GM11168 (cell line): ENCODE measurements around the gene FUT6.
"Not testable (repeated sequence)": the region's sequence is repeated elsewhere in the genome, so short reads cannot be mapped to it uniquely, and the experiment has no call there.

ENCODE experiments used
- in situ Hi-C: fragments of 300-500 bp; cut with MboI; formaldehyde crosslinking; loops from one replicate; pipeline ENCODE4 v1.12.0; 2022; ENCODE audit warnings: low sequenced_read_pairs; ENCODE audit not compliant: unreplicated experiment

The FUT6 gene

GRCh38 chr19:5863030-5863665, 23.6 kb upstream of the FUT6 start:
- in situ Hi-C loops, result no loop called here

DNA sequence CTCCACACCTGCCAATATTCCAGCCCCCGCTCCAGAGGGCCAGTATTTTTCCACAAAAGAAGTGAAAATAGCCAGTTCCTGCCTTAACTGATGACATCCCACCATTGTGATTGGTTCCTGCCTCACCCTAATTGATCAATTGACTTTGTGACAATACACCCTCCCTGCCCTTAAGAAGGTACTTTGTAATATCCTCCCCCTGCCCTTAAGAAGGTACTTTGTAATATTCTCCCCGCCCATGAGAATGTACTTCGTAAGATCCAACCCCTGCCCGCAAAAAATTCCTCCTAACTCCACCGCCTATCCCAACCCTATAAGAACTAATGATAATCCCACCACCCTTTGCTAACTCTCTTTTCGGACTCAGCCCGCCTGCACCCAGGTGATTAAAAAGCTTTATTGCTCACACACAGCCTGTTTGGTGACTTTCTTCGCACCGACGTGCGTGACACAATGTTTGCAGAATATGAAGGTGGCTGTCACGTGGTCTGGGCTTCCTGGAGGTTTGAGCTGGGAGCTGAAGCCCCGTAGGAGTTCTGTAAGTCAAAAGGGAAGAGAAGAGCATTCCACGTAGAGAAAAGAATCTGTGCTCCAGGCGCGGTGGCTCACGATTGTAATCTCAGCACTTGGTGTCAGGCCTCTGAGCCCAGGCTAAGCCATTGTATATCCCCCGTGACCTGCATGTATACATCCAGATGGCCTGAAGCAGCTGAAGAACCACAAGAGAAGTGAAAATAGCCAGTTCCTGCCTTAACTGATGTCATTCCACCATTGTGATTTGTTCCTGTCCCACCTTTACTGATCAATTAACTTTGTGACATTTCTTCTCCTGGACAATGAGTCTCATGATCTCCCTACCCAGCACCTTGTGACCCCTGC, 17.9 kb upstream of the FUT6 start:
- in situ Hi-C loops, result no loop called here

- in situ Hi-C loops, result not testable (repeated sequence)
Measured at GRCh38 chr19:5855151-5855550, 15.6 kb upstream of the FUT6 start.

DNA sequence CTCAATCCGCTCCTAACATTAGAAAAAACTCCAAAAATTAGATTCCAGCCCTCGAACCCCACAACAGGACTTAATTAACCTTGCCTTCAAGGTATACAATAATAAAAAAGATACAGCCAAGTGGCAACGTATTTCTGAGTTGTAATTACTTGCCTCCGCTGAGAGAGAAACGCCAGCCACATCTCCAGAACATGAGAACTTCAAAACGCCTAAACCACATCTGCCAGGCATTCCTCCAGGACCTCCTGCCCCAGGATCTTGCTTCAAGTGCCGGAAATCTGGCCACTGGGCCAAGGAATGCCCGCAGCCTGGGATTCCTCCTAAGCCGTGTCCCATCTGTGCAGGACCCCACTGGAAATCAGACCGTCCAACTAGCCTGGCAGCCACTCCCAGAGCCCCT, 14.6 kb upstream of the FUT6 start:
- in situ Hi-C loops, result not testable (repeated sequence)

DNA sequence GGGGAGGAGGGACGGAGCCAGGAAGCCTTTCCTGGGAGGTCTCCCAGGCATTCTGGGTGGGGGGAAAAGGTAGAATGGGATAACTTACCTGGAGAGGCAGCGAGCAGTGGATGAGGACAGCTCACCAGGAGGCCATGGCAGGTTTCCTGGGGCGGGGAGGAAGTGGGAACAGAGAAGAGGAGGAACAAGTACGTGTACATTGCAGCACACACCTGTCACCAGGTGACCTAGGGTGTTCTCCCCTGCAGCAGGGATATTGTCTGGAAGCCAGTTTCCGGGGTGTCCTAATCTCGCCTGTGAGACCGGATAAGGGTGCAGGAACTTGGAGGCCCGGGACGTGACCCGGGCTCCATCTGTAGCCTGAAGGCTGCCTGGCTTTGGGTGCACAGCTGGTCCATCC, 11.8 kb upstream of the FUT6 start, which contains the start of gene FUT3:
Gene FUT3, minus strand, starts transcription at position 148 of the 400 bp plus-strand sequence.
- in situ Hi-C loops, result no loop called here

DNA sequence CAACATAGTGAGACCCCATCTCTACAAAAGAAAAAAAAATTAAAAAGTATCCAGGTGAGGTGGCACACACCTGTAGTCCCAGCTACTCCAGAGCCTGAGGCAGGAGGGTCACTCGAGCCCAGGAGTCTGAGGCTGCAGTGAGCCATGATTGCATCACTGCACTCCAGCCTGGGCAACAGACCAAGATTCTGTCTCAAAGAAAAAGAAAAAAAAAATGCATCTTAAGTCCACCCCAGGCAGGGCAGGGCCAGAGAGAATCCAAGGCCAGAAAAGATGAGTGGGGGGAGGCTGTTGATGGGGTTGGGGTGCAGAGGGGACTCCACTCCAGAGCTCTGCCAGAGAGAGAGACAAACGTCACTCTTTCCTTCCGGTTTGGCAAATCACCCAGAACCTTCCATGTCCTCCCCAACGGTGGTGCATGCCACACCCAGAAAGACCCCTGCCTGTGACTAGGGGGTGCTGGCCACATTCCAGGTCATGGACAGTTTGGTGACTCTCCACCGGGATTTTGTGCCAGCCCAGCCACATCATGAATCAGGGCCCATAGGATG, 11.3 kb upstream of the FUT6 start:
- in situ Hi-C loops, result no loop called here

DNA sequence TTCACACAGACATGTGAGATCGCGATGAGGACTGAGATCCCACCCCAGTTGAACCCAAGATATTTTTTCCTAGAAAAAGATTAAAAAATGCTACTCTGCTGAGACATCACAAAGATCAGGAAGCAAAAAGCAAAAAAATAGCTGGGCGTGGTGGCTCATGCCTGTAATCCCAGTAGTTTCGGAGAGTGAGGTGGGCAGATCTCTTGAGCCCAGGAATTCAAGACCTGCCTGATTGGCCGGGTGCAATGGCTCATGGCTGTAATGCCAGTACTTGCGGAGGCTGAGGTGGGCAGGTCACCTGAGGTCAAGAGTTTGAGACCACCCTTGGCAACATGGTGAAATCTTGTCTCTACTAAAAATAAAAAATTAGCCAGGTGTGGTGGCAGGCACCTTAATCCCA, 10.7 kb upstream of the FUT6 start:
- in situ Hi-C loops, result no loop called here

GRCh38 chr19:5848621-5849020, 9.1 kb upstream of the FUT6 start:
- in situ Hi-C loops, result not testable (repeated sequence)

DNA sequence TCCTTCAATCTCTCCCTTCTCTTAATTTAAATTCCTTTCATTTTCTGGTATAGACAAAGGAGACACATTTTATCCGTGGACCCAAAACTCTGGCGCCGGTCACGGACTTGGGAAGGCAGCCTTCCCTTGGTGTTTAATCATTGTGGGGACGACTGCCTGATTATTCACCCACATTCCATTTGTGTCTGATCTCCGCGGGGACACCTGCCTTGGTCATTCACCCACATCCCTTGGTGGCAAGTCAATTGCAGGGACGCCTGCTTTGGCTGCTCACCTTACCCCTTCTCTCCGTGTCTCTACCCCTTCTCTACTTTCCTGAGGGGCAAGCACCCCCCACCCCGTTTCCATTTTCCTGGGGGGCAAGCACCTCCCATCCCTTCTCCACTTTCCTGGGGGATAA, 8.3 kb upstream of the FUT6 start:
- in situ Hi-C loops, result not testable (repeated sequence)

- in situ Hi-C loops, result no loop called here
Measured at GRCh38 chr19:5844456-5845433, 5.2 kb upstream of the FUT6 start.

DNA sequence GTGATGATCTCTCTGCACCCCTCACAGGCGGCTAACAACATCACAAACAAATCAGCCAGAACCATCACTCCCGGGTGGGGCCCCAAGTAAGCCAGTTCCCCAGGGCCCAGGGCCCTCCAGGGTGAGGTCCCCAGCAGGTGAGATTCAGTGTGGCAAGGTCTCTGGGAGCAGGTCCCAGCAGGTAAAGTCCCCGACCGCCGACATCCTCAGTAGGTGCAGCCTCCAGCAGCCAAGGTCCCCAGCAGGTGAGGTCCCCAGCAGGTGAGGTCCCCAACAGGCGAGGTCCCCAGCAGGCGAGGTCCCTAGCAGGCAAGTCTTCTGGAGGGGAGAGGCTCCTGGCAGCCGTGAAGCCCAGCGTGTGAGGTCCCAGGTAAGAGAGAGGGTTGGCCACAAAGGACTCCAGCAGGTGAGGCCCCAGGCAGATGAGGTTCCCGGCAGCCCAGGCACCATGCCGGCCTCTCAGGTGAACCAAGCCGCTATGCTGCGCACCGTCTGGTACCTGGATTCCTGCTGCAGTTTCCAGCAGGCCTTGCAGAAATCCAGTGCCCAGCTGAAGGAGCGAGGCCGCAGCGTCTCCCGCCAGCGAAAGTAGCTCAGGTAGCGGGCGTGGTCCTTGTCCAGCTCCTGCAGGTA, 3.9 kb upstream of the FUT6 start:
- in situ Hi-C loops, result no loop called here

DNA sequence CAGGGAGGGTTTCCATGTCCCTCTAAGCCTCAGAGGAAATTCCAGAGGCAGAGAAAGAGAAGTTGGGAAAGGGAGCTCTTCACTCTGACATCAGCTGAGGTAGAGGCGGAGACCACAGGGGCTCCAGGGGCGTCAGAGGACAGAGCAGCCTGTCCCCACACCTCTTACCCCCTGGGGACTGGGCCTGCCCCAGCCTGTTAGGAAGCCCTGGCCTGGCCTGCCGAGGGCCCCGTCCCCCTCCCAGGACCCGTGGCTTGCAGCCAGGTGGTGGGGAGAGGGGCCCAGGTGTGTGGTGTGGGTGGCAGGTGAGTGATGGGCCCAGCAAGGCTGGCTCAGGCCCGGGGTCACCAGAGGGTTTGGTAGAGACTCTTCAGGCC, 2.2 kb upstream of the FUT6 start:
- in situ Hi-C loops, result not testable (repeated sequence)

GRCh38 chr19:5838353-5839064, 993 bp downstream of the FUT6 start:
- in situ Hi-C loops, result no loop called here

DNA sequence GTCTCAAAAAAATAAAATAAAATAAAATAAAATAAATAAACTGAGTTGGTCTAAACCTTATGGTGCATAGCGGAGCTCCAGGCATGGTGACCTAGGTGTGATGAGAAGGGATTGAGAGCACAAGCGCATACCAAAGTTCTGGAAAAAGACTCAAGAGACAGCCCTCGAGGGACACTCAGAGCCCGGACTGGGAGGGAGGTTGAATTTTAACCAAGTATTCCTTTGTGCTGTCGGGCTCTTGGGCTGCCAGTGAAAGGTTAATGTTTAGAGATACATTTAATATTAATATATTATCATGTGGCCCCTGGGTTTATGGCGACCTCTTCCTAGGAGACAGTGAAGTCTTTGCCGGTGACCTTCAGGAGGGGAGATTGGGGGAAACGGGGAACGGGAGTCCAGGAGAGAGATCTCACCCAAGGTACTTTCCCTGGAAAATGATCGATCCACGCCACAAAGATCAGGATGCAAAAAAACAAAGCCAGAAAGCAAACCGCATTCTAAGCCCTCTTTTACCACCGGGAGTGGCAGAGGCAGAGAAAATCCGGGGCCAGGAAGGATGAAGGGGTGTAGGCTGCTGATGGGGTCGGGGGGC, 1.6 kb downstream of the FUT6 start:
- in situ Hi-C loops, result no loop called here

DNA sequence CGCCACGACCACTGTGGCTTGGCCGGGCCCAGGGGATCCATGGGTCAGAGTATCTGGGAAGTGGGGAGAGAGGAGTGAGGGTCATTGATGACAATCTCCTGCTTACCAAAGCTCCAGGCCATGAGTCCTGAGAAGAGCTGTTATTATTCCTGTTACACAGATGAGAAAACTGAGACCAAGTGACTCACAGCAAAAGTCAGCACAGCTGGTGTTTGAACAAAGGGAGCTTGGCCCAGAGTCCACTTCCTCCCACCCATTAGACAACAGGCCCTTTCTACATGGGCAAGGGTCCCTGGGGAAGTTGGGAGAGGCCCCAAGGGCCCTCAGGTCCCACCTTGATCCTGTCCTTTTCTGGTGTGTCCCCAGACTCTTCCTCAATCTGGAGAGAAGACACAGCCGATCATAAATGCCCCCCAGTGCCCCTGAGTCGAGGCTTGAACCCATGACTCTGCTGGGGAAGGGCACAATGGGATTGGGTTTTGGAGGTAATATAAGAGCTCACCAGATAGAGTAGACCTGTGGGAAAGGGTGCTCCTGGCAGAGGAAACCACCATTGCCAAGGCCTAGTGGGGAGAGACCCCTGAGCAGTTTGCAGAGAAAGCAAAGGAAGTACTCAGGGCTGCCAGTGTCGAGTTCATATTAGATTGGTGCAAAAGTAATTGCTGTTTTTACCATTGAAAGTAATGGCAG, 6.8 kb downstream of the FUT6 start:
- in situ Hi-C loops, result no loop called here

- in situ Hi-C loops, result no loop called here
Measured at GRCh38 chr19:5832061-5832460, 7.4 kb downstream of the FUT6 start.

DNA sequence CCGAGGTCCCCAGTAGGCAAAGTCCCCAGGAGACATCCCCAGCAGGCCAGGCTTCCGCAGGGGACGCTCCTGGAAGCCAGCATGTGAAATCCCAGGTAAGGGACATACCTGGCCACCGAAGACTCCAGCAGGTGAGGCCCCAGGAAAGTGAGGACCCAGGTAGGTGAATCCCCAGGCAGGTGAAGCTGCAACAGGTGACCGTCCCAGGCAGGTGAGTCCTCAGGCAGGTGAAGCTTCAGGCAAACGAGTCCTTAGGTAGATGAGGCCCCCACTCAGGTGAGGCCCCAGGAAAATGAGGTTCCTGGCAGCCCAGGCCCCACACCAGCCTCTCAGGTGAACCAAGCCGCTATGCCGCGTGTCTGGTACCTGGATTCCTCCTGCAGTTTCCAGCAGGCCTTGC, 8.3 kb downstream of the FUT6 start:
- in situ Hi-C loops, result no loop called here

DNA sequence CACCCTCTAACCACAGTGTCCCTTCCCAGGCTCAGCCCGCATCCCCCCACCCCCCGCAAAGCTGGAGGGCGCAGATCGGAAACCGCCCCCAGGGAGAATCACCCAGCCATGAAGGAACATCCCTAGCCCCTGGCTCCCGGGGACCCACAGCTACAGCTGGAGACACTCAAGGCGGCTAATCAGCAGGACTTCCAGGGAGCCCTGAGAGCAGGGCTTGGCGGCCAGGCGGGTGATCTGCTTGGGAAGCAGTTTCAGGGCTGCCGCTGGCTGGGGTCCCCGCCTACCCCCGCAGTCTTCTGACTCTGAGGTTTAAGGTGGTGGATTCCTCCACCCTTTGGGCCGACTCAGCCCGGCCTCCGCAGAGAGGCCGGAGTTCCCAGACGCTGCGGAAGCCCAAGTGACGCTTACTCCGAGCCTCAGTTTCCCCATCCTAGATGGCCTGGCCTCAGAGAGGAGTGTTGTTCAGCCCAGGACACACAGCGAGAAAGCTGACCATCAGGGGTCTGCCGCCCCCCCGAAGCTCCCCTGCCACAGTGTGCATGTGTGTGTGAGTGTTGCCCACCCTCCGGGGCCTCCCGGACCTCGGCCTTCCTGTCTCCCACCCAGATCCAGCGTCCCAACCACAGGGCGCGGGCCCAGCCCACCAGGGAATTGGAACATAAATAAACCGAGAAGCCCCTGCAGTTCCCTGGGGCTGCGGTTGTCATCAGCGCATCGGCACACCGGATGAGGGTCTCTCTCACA, 9.8 kb downstream of the FUT6 start:
- in situ Hi-C loops, result no loop called here
